ENCODE data around the gene PALMD. TPM values are rescaled to one million over a fixed set of nuclear protein-coding genes. Genes with fewer than 3 reads are reported as not detected.

Gene PALMD
- total RNA-seq, 1 experiment from 2014 or later, result 8.0 TPM

GRCh38 chr1:99652881-99653281, 7.0 kb downstream of the PALMD start:
- Histone ChIP-seq H3K27ac (ENCODE audit: low read length) (no peak overlapping the region), H3F3A (ENCODE audit: low read length, unreplicated experiment) (no peaks in the 10 kb centered on the region), H3K9ac (ENCODE audit: low read length) (no peak overlapping the region), H3K4me3 (ENCODE audit: low read length) (no peak overlapping the region), H3K27me3 (ENCODE audit: low read length) (no peaks in the 10 kb centered on the region), H2AFZ (ENCODE audit: low read length) (no peak overlapping the region), H3K79me2 (ENCODE audit: low read length) (no peaks in the 10 kb centered on the region), H4K20me1 (ENCODE audit: low read length) (no peaks in the 10 kb centered on the region), H3K4me2 (ENCODE audit: low read length) (no peak overlapping the region), H3K9me2 (replicated peaks; ENCODE audit: low read length) (no peaks in the 10 kb centered on the region), H3K4me1 (ENCODE audit: insufficient read depth, low read length) (peaks cover 17% of the 10 kb centered on the region), H3K9me3 (ENCODE audit: low read length) (no peaks in the 10 kb centered on the region), H3K36me3 (ENCODE audit: low read depth, low read length) (no peaks in the 10 kb centered on the region)
- no TSS peak for BruUV-seq (replicated peaks)
- intact Hi-C loops (cut with micrococcal nuclease), result no loop called here
- no peak for DNase-seq
- CTCF ChIA-PET, result no interaction called here
- no peak for ATAC-seq
- TF ChIP-seq CTCF (conservative IDR thresholded peaks at IDR 0.05; ENCODE audit: low read depth, low read length), result no peak
- no peak for TF ChIP-seq EZH2 (IDR thresholded peaks at IDR 0.05; ENCODE audit: low read length, unreplicated experiment)
- no peak for TF ChIP-seq EZH2phosphoT487 (IDR thresholded peaks at IDR 0.05; ENCODE audit: borderline replicate concordance, low read length)
- POLR2A ChIA-PET (ENCODE audit: unreplicated experiment), result no interaction called here

GRCh38 chr1:99655376-99655775, 9.5 kb downstream of the PALMD start:
- no peak for ATAC-seq
- Histone ChIP-seq H3K36me3 (ENCODE audit: low read depth, low read length) (no peaks in the 10 kb centered on the region), H3K27me3 (ENCODE audit: low read length) (no peaks in the 10 kb centered on the region), H3K9me3 (ENCODE audit: low read length) (no peaks in the 10 kb centered on the region), H3K4me1 (ENCODE audit: insufficient read depth, low read length) (peaks cover 22% of the 10 kb centered on the region), H3F3A (ENCODE audit: low read length, unreplicated experiment) (no peaks in the 10 kb centered on the region), H3K9ac (ENCODE audit: low read length) (no peak overlapping the region), H3K4me3 (ENCODE audit: low read length) (no peak overlapping the region), H3K4me2 (ENCODE audit: low read length) (no peak overlapping the region), H3K9me2 (replicated peaks; ENCODE audit: low read length) (no peaks in the 10 kb centered on the region), H3K27ac (ENCODE audit: low read length) (no peak overlapping the region), H3K79me2 (ENCODE audit: low read length) (no peaks in the 10 kb centered on the region), H2AFZ (ENCODE audit: low read length) (no peak overlapping the region), H4K20me1 (ENCODE audit: low read length) (no peaks in the 10 kb centered on the region)
- intact Hi-C loops (cut with micrococcal nuclease), result no loop called here
- POLR2A ChIA-PET (ENCODE audit: unreplicated experiment), result no interaction called here
- no peak for DNase-seq
- no TSS peak for BruUV-seq (replicated peaks)
- CTCF ChIA-PET, result no interaction called here
- TF ChIP-seq CTCF (conservative IDR thresholded peaks at IDR 0.05; ENCODE audit: low read depth, low read length) (no peak), EZH2phosphoT487 (IDR thresholded peaks at IDR 0.05; ENCODE audit: borderline replicate concordance, low read length) (no peak)

- H3K9me3 ChIP-seq (ENCODE audit: low read length), result no peaks in the 10 kb centered on the region
- H3K79me2 ChIP-seq (ENCODE audit: low read length), result no peaks in the 10 kb centered on the region
- no peak overlapping the region for H3K4me3 ChIP-seq (ENCODE audit: low read length)
- POLR2A ChIA-PET (ENCODE audit: unreplicated experiment), result no interaction called here
- H4K20me1 ChIP-seq (ENCODE audit: low read length), result no peaks in the 10 kb centered on the region
- peaks cover 30% of the 10 kb centered on the region for H3K4me1 ChIP-seq (ENCODE audit: insufficient read depth, low read length)
- H3K27me3 ChIP-seq (ENCODE audit: low read length), result no peaks in the 10 kb centered on the region
- no peak for DNase-seq
- H3K36me3 ChIP-seq (ENCODE audit: low read depth, low read length), result no peaks in the 10 kb centered on the region
- TF ChIP-seq EZH2phosphoT487 (IDR thresholded peaks at IDR 0.05; ENCODE audit: borderline replicate concordance, low read length), result no peak
- no peak for TF ChIP-seq CTCF (conservative IDR thresholded peaks at IDR 0.05; ENCODE audit: low read depth, low read length)
- no peak for TF ChIP-seq EZH2 (IDR thresholded peaks at IDR 0.05; ENCODE audit: low read length, unreplicated experiment)
- no TSS peak for BruUV-seq (replicated peaks)
- H3K4me2 ChIP-seq (ENCODE audit: low read length), result no peak overlapping the region
- no peak overlapping the region for H3K27ac ChIP-seq (ENCODE audit: low read length)
- H3K9ac ChIP-seq (ENCODE audit: low read length), result no peak overlapping the region
- CTCF ChIA-PET, result no interaction called here
- H3F3A ChIP-seq (ENCODE audit: low read length, unreplicated experiment), result no peaks in the 10 kb centered on the region
- H3K9me2 ChIP-seq (replicated peaks; ENCODE audit: low read length), result no peaks in the 10 kb centered on the region
- H2AFZ ChIP-seq (ENCODE audit: low read length), result no peak overlapping the region
- no peak for ATAC-seq
- intact Hi-C loops (cut with micrococcal nuclease), result no loop called here
Observed at GRCh38 chr1:99656701-99657100, 10.8 kb downstream of the PALMD start.

Measured in PC-3 (cell line).